Measurements from ENCODE around the gene BACH2. TPM values are rescaled to one million over a fixed set of nuclear protein-coding genes. Genes with fewer than 3 reads are reported as not detected.

BACH2 gene
- total and polyA plus RNA-seq, 10 of the 15 experiments (the other 5 are each of a cell fraction or from before 2014, with no cell fraction given), result 0.03 to 0.28 (median 0.04) TPM; not detected in 3

GRCh38 chr6:89888138-89888514 is 408.5 kb downstream of the BACH2 start (continued):
- TF ChIP-seq E2F4 (IDR thresholded peaks at IDR 0.05; ENCODE audit: low read depth, low read length) (no peak), BHLHE40 (IDR thresholded peaks at IDR 0.05; ENCODE audit: borderline replicate concordance in 1 of 2, low read depth in 2 of 2, low read length in 1 of 2) (no peak), SMC3 (IDR thresholded peaks at IDR 0.05; ENCODE audit: borderline replicate concordance, low read length) (no peak), RAD51 (IDR thresholded peaks at IDR 0.05) (no peak)

GRCh38 chr6:89887452-89888137 is 409.0 kb downstream of the BACH2 start:
- no peak overlapping the region for H3K4me2 ChIP-seq (ENCODE audit: control insufficient read depth, insufficient read depth)
- H3K4me1 ChIP-seq (ENCODE audit: control insufficient read depth, insufficient read depth, low read length), result no peaks in the 10 kb centered on the region
- no peak overlapping the region for H3K4me3 ChIP-seq
- in situ Hi-C loops (cut with MboI) (no loop called here), intact Hi-C loops (cut with micrococcal nuclease; ENCODE audit: unreplicated experiment) (no loop called here)
- RAD21 ChIA-PET (ENCODE audit: unreplicated experiment), result no interaction called here
- no peaks in the 10 kb centered on the region for H3K36me3 ChIP-seq (ENCODE audit: control insufficient read depth in 2 of 2, insufficient read depth in 2 of 2, low read length in 1 of 2)
- 21% methylated on average over 40 of the region's 43 CpGs for WGBS (ENCODE audit: insufficient coverage, insufficient replicate concordance, low lambda C conversion rate, missing lambda C conversion rate)
- H3K79me2 ChIP-seq (ENCODE audit: control insufficient read depth, insufficient read depth, low read length), result no peaks in the 10 kb centered on the region
- CTCF ChIA-PET, result no interaction called here
- no peak overlapping the region for H2AFZ ChIP-seq (ENCODE audit: control insufficient read depth, low read depth, low read length)
- TF ChIP-seq STAT1 (conservative IDR thresholded peaks at IDR 0.05) (no peak), CEBPB (IDR thresholded peaks at IDR 0.05; ENCODE audit: borderline replicate concordance in 1 of 2, low read depth in 2 of 2, low read length in 2 of 2) (no peak), SP1 (IDR thresholded peaks at IDR 0.05; ENCODE audit: low read depth, low read length) (no peak), MTA3 (IDR thresholded peaks at IDR 0.05; ENCODE audit: borderline replicate concordance, low read length) (no peak)
- POLR2A ChIA-PET, result no interaction called here
- SMC1A ChIA-PET (ENCODE audit: uncharacterized antibody, unreplicated experiment), result no interaction called here
- H3K27me3 ChIP-seq (replicated peaks in 1 of 2; ENCODE audit: control insufficient read depth in 2 of 2, insufficient read depth in 2 of 2, low read length in 1 of 2), result no peaks in the 10 kb centered on the region
- H3K9ac ChIP-seq (ENCODE audit: control insufficient read depth, insufficient read depth, low read length), result no peak overlapping the region
- FAIRE-seq, result no peak
- no peaks in the 10 kb centered on the region; the same call in 2 of the 3 replicates for H3K9me3 ChIP-seq (replicated peaks; ENCODE audit: control insufficient read depth, insufficient read depth, low read length)
- no peak for DNase-seq (ENCODE audit: low read depth, low spot score)
- H4K20me1 ChIP-seq (ENCODE audit: control insufficient read depth, insufficient read depth), result no peaks in the 10 kb centered on the region
- BruUV-seq (replicated peaks), result no TSS peak
- ATAC-seq, result no peak
- no peak overlapping the region for H3K27ac ChIP-seq (ENCODE audit: control insufficient read depth, insufficient read depth)
